ENCODE measurements around the gene ZBTB33. TPM values are rescaled to one million over a fixed set of nuclear protein-coding genes. Genes with fewer than 3 reads are reported as not detected.

The ZBTB33 gene
- total RNA-seq, 2 experiments from 2014 or later: 15.3 to 18.0 TPM

- Mint-ChIP-seq H3K4me1 (peaks cover 17% of the 10 kb centered on the region), H3K9me3 (no peaks in the 10 kb centered on the region), H3K36me3 (ENCODE audit: low read depth) (no peaks in the 10 kb centered on the region), H3K27me3 (peaks cover 3% of the 10 kb centered on the region), H3K27ac (no peak overlapping the region), H3K4me3 (no peak overlapping the region)
- ChIA-PET POLR2A (no interaction called here), CTCF (interaction anchor here (2.6 kb wide), 1 partner anchor 8 kb away, joined by 10 read pairs; no protein-coding TSS in a partner anchor)
- no peak for DNase-seq
Measured at GRCh38 chrX:120301497-120301896, 50.9 kb downstream of the ZBTB33 start.

- Mint-ChIP-seq H3K36me3 (ENCODE audit: low read depth) (no peaks in the 10 kb centered on the region), H3K27me3 (peaks cover 4% of the 10 kb centered on the region), H3K4me3 (no peak overlapping the region), H3K4me1 (peaks cover 22% of the 10 kb centered on the region), H3K9me3 (no peaks in the 10 kb centered on the region), H3K27ac (peak overlapping the region; percentile 60)
- ChIA-PET CTCF (no interaction called here), POLR2A (no interaction called here)
- no peak for DNase-seq
Measured at GRCh38 chrX:120301960-120302359, 51.3 kb downstream of the ZBTB33 start.

- Mint-ChIP-seq H3K27me3 (peaks cover 6% of the 10 kb centered on the region), H3K4me3 (no peak overlapping the region), H3K36me3 (ENCODE audit: low read depth) (no peaks in the 10 kb centered on the region), H3K9me3 (no peaks in the 10 kb centered on the region), H3K4me1 (peaks cover 27% of the 10 kb centered on the region), H3K27ac (peak overlapping the region; percentile 60)
- ChIA-PET CTCF (no interaction called here), POLR2A (no interaction called here)
- DNase-seq: peak; percentile 54
Measured at GRCh38 chrX:120302434-120302833, 51.8 kb downstream of the ZBTB33 start.

GRCh38 chrX:120304256-120304655 lies 53.6 kb downstream of the ZBTB33 start:
- Mint-ChIP-seq H3K36me3 (ENCODE audit: low read depth) (no peaks in the 10 kb centered on the region), H3K27ac (no peak overlapping the region), H3K9me3 (no peaks in the 10 kb centered on the region), H3K27me3 (peaks cover 21% of the 10 kb centered on the region), H3K4me1 (peaks cover 34% of the 10 kb centered on the region), H3K4me3 (no peak overlapping the region)
- ChIA-PET POLR2A (no interaction called here), CTCF (no interaction called here)
- DNase-seq: no peak

- no peak overlapping the region for H3K4me3 Mint-ChIP-seq
- POLR2A ChIA-PET: no interaction called here
- no peak for DNase-seq
- CTCF ChIA-PET: interaction anchor here (0.6 kb wide), 1 partner anchor 502 kb away, joined by 3 read pairs; no protein-coding TSS in a partner anchor
- H3K27me3 Mint-ChIP-seq: peaks cover 34% of the 10 kb centered on the region
- H3K36me3 Mint-ChIP-seq (ENCODE audit: low read depth): peaks cover 1% of the 10 kb centered on the region
- no peaks in the 10 kb centered on the region for H3K9me3 Mint-ChIP-seq
- H3K4me1 Mint-ChIP-seq: peaks cover 46% of the 10 kb centered on the region
- H3K27ac Mint-ChIP-seq: no peak overlapping the region
Measured at GRCh38 chrX:120305531-120306141, 55.0 kb downstream of the ZBTB33 start.

GRCh38 chrX:120306630-120307029 lies 56.0 kb downstream of the ZBTB33 start:
- no peak for DNase-seq
- POLR2A ChIA-PET: no interaction called here
- Mint-ChIP-seq H3K36me3 (ENCODE audit: low read depth) (peaks cover 1% of the 10 kb centered on the region), H3K9me3 (no peaks in the 10 kb centered on the region), H3K27ac (no peak overlapping the region), H3K4me1 (peaks cover 50% of the 10 kb centered on the region), H3K4me3 (no peak overlapping the region), H3K27me3 (peaks cover 43% of the 10 kb centered on the region)
- CTCF ChIA-PET: no interaction called here

Other genes with a start within 250 kb of the ZBTB33 start
- not detected for gene RHOXF2B, start 173.1 kb upstream of the ZBTB33 start, total RNA-seq
- gene RHOXF1, start 134.9 kb upstream of the ZBTB33 start, total RNA-seq: not detected
- not detected for gene RHOXF2, start 92.2 kb upstream of the ZBTB33 start, total RNA-seq
- gene TMEM255A, start 60.6 kb downstream of the ZBTB33 start, total RNA-seq: not detected
- gene ATP1B4, start 111.3 kb downstream of the ZBTB33 start, total RNA-seq: not detected
- gene LAMP2, start 218.5 kb downstream of the ZBTB33 start, total RNA-seq: 10 to 100 TPM; 47.7 to 59.5 TPM